Mesenteric fat pad (tissue), 1 donor: ENCODE measurements around the gene MPL. TPM values are rescaled to one million over a fixed set of nuclear protein-coding genes. Genes with fewer than 3 reads are reported as not detected.
"Not testable (repeated sequence)": the region's sequence is repeated elsewhere in the genome, so short reads cannot be mapped to it uniquely, and the experiment has no call there.

Source experiments
- DNase-seq: peaks from one replicate; pipeline ENCODE4 v3.0.0-alpha.2; 2020; ENCODE audit warnings: low spot score
- total RNA-seq: library from RNA; stranded (reverse); fragmentation: NEBNext Ultra II Directional; extraction: Animal tissue kit (Norgen Biotek cat#: 25700); gene quantifications from one replicate; pipeline ENCODE4 v1.2.1, GENCODE V29; 2021
- donor health status: DM: yes; HTN: yes; CAD: no.

The MPL gene
- total RNA-seq, 1 donor from 2014 or later, result 0.39 TPM

DNA sequence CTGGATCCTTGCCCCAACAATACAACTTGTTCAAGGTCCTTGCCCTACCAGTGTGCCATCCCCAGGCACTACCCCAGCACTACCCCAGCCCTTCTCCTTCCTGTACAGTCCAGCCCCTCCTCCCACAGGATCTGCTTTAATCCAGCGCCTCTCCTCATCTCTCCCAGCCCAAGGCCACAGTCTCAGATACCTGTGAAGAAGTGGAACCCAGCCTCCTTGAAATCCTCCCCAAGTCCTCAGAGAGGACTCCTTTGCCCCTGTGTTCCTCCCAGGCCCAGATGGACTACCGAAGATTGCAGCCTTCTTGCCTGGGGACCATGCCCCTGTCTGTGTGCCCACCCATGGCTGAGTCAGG, 14.7 kb downstream of the MPL start:
- peak; percentile 81 for DNase-seq

- no peak for DNase-seq
Measured at GRCh38 chr1:43352881-43353280, 15.3 kb downstream of the MPL start.

- no peak for DNase-seq
Measured at GRCh38 chr1:43354471-43354870, 16.9 kb downstream of the MPL start.

GRCh38 chr1:43354936-43355335, 17.3 kb downstream of the MPL start:
- no peak for DNase-seq

DNA sequence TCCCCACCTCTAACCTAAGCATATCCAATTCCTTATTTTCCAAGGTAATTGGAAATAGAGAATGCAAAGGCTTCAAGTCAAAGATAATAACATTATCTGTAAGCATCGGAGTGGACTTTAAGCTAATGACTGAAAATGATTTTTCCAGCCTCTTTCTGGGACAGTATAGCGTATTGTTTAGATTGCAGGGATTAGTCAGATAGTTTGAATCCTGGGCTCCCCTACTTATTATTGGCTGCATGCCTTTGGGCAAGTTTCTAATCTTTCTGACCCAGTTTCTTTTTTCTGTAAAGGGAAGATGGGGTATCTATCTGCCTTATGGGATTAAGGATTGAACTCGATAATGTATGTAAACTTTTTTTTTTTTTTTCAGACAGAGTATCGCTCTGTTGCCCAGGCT, 19.6 kb downstream of the MPL start:
- no peak for DNase-seq

GRCh38 chr1:43358121-43358745, 20.6 kb downstream of the MPL start:
- DNase-seq, result no peak

GRCh38 chr1:43358746-43359693, 21.4 kb downstream of the MPL start, which contains the start of gene CDC20:
TSS of gene CDC20 (plus strand) at chr1:43358981. CDS start at chr1:43359216, 235 bp downstream.
- peak; percentile 99 for DNase-seq

DNA sequence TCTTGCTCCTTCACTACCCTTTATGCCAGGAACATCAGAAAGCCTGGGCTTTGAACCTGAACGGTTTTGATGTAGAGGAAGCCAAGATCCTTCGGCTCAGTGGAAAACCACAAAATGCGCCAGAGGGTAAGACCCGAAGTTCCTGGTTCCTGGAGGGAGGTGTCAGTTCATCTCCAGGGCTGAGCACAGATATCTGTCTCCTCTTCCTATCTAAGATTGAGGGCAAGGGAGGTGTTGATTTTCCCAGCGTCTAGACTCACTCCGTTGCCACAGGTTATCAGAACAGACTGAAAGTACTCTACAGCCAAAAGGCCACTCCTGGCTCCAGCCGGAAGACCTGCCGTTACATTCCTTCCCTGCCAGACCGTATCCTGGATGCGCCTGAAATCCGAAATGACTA, 22.1 kb downstream of the MPL start:
- DNase-seq, result no peak

DNA sequence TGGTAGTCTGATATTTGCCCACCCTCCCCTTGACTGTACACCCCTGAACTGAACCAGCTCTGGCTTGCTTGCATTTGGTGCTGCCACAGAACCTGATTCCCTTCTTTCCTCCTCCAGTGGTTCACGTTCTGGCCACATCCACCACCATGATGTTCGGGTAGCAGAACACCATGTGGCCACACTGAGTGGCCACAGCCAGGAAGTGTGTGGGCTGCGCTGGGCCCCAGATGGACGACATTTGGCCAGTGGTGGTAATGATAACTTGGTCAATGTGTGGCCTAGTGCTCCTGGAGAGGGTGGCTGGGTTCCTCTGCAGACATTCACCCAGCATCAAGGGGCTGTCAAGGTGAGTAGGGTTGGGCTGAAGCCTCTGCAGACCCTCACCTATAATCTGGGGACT, 23.0 kb downstream of the MPL start:
- no peak for DNase-seq

- DNase-seq, result no peak
Measured at GRCh38 chr1:43363283-43363934, 25.8 kb downstream of the MPL start.

DNA sequence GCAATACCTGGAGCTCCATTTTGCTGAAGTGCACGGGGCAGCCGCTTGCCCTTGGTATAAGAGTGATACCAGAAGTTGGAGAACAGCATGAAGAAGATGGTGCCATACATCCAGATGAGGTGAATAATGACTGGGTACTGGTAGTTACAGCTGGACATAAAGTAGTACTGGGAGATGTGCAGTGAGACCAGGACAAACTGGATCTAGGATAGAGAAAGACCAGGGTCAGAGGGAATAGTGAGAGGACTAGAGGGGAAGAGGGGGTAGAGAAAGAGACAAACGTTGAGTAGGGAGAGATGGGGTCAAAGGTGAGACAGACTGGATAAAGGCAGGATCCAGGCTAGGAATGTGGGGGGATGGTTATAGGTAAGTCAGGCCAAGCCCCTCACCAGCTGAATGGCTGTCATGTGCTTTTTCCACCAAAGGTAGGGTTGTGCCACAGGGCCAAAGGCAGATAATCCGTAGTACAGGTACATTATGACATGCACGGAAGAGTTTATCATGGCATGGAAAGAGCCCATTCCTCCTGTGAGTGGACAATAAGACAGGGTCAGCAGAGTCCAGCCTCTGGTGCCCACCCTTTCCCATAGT, 26.4 kb downstream of the MPL start:
- no peak for DNase-seq

DNA sequence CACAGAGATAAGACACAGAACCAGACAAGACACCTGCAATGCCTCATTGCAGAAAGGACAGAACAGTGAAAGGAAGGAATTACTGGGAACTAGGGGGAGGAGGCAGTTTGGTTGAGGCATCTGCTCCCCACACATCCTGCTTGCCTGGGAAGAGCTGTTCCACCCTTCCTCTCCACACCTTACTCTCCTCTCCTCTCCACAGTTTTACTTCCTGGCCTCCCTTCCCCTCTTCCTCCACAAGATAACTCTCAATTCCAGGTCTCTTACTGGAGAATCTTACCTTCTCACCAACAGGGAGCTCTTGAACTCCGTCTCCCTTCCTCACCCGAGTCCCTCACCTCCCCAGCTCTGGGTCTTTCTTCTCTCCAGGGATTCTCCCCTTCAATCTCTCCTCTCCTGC, 28.1 kb downstream of the MPL start:
- DNase-seq, result no peak

- no peak for DNase-seq
Measured at GRCh38 chr1:43366179-43366578, 28.6 kb downstream of the MPL start.

- DNase-seq, result no peak
Measured at GRCh38 chr1:43366601-43367025, 29.0 kb downstream of the MPL start.

DNA sequence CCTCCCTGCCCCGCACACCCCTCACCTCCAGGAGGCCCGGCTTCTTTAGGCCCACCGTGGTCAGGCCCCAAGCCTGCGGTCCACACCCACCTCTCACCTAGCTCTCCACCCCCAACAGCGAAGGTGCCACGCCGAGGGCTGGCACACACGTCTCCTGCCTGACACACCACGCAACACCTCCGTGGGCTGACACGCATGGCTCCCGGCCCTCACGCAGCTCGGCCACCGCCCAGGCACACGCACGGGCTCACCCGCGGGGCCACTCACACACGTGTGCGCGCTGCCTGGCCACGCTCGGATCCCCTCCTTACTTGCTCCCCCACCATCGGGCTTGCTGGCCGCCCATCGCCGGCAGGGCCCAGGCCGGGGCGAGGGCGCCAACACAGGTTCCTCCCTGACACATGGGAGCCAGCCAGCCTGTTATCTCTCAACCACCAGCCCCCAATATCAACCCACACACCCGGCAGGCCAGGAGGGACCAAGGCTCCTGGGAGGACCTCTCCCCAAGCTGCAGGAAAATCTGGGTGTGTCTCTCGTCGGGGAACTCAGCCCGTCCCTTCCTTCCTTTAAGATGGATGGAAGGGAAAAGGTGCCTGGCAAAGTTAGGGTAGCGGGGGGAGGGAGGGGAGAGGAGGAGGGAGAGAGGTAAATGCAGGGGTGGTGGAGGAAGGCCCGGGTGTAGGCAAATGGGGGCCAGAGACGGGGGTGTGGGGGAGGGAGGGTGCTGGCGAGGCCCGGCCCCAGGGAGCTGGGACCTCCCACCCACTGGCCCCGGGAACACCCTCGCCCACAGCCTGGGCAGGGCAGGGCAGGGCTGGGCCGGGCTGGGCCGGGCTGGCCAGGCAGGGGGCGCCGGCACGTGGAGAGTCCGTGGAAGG, 29.6 kb downstream of the MPL start:
- DNase-seq, result no peak

- peak; percentile 98 for DNase-seq
Measured at GRCh38 chr1:43367904-43368645, 30.5 kb downstream of the MPL start, which contains the start of gene ELOVL1. TSS of gene ELOVL1 (minus strand) at chr1:43368011. CDS start at chr1:43365609, 2,402 bp downstream.

- DNase-seq, result no peak
Measured at GRCh38 chr1:43368646-43369020, 31.0 kb downstream of the MPL start.

GRCh38 chr1:43369779-43370178, 32.2 kb downstream of the MPL start:
- DNase-seq, result not testable (repeated sequence)

DNA sequence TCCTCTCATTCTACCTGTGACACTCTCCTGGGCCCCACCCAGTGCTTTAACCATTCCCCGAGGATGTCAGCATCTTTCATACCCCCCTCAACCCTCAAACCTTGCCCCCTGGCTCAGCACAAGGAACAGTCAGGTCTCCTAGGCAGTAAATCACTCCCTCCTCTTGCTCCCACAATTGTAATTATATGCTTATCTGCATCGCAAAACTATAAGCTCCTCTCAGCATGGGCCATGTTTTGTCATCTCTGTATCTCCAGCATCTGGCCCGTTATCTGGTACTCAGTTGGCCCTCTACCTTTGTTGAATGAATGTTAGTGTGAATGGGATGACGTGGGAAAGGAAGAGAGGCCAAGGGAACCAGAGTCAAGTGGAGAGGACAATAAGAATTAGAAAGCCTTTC, 32.9 kb downstream of the MPL start:
- DNase-seq, result no peak

GRCh38 chr1:43372172-43372571, 34.6 kb downstream of the MPL start:
- DNase-seq, result no peak
